Astrocyte (in vitro differentiated cells and primary cell): ENCODE results near the gene VPS13D. TPM values are rescaled to one million over a fixed set of nuclear protein-coding genes. Genes with fewer than 3 reads are reported as not detected.

ENCODE experiments used
- DNase-seq: peaks from one replicate; pipeline ENCODE4 v3.0.0-alpha.2; 2010; ENCODE audit warnings: low read depth
- FAIRE-seq: peaks from 2 replicates; lab custom pipeline; 2011; peaks lifted over from hg19 to GRCh38; lab: Jason Lieb, UNC
- H2AFZ ChIP-seq: 2 replicates; pipeline ENCODE4 v1.6.0; 2012; ENCODE audit warnings: low read depth, low read length, inconsistent platforms
- H3K27ac ChIP-seq: 2 replicates; pipeline ENCODE4 v1.5.1; 2011; ENCODE audit warnings: low read depth, low read length, inconsistent platforms
- H3K27me3 ChIP-seq: 2 replicates; pipeline ENCODE4 v1.6.0; 2011; ENCODE audit warnings: low read length, inconsistent platforms; ENCODE audit not compliant: insufficient read depth
- H3K36me3 ChIP-seq: 2 replicates; pipeline ENCODE4 v1.5.1; 2011; ENCODE audit warnings: low read length, inconsistent platforms; ENCODE audit not compliant: insufficient read depth
- H3K4me1 ChIP-seq: 2 replicates; pipeline ENCODE4 v1.5.1; 2011; ENCODE audit warnings: low read length, inconsistent platforms; ENCODE audit not compliant: insufficient read depth
- H3K4me2 ChIP-seq: 2 replicates; pipeline ENCODE4 v1.6.0; 2012; ENCODE audit warnings: low read length, inconsistent platforms
- H3K4me3 ChIP-seq: 2 replicates; pipeline ENCODE4 v1.5.1; 2011; ENCODE audit warnings: low read depth, mild to moderate bottlenecking, low read length, inconsistent platforms; ENCODE audit not compliant: insufficient read depth
- H3K79me2 ChIP-seq: 2 replicates; pipeline ENCODE4 v1.6.0; 2012; ENCODE audit warnings: mild to moderate bottlenecking, low read length, inconsistent platforms; ENCODE audit not compliant: insufficient read depth
- H3K9ac ChIP-seq: 2 replicates; pipeline ENCODE4 v1.6.0; 2012; ENCODE audit warnings: mild to moderate bottlenecking, low read length, inconsistent platforms
- H3K9me3 ChIP-seq: 2 replicates; pipeline ENCODE4 v1.5.1; 2012; ENCODE audit warnings: low read depth, mild to moderate bottlenecking, low read length, inconsistent platforms; ENCODE audit not compliant: insufficient read depth
- H4K20me1 ChIP-seq: 2 replicates; pipeline ENCODE4 v1.6.0; 2012; ENCODE audit warnings: low read length, inconsistent platforms; ENCODE audit not compliant: insufficient read depth
- H3K27ac Mint-ChIP-seq: one replicate; pipeline ENCODE4 v1.8.0; 2021; ENCODE audit warnings: mild to moderate bottlenecking, mixed read lengths; ENCODE audit not compliant: unreplicated experiment
- H3K27me3 Mint-ChIP-seq: one replicate; pipeline ENCODE4 v1.8.0; 2021; ENCODE audit warnings: low read depth, mixed read lengths; ENCODE audit not compliant: unreplicated experiment
- H3K36me3 Mint-ChIP-seq: one replicate; pipeline ENCODE4 v1.8.0; 2021; ENCODE audit warnings: low read depth, mixed read lengths; ENCODE audit not compliant: unreplicated experiment
- H3K4me1 Mint-ChIP-seq: one replicate; pipeline ENCODE4 v1.8.0; 2021; ENCODE audit warnings: low read depth, mixed read lengths; ENCODE audit not compliant: unreplicated experiment
- H3K4me3 Mint-ChIP-seq: one replicate; pipeline ENCODE4 v1.8.0; 2021; ENCODE audit warnings: mild to moderate bottlenecking, moderate library complexity, mixed read lengths; ENCODE audit not compliant: unreplicated experiment
- H3K9me3 Mint-ChIP-seq: one replicate; pipeline ENCODE4 v1.8.0; 2021; ENCODE audit warnings: mild to moderate bottlenecking, mixed read lengths; ENCODE audit not compliant: unreplicated experiment
- CTCF ChIP-seq: IDR thresholded peaks from 2 replicates; pipeline ENCODE4 v1.5.1; 2011; ENCODE audit warnings: low read depth, mild to moderate bottlenecking, inconsistent platforms, low read length, moderate library complexity; ENCODE audit not compliant: insufficient read depth
- EZH2 ChIP-seq: IDR thresholded peaks from 2 replicates; pipeline ENCODE4 v1.6.1; 2012; ENCODE audit warnings: mild to moderate bottlenecking, low read length, inconsistent platforms; ENCODE audit not compliant: insufficient read depth
- total RNA-seq: library from RNA; stranded (reverse); gene quantifications from 2 replicates; pipeline ENCODE4 v1.2.1, GENCODE V29; 2021

The VPS13D gene
- total RNA-seq, 1 donor from 2014 or later: 25.9 TPM

- Mint-ChIP-seq H3K36me3 (peaks cover 3% of the 10 kb centered on the region), H3K9me3 (no peaks in the 10 kb centered on the region), H3K27me3 (peaks cover 23% of the 10 kb centered on the region), H3K4me3 (no peak overlapping the region), H3K27ac (no peak overlapping the region), H3K4me1 (no peaks in the 10 kb centered on the region)
- Histone ChIP-seq H3K36me3 (no peaks in the 10 kb centered on the region), H3K4me3 (no peak overlapping the region), H3K9me3 (no peaks in the 10 kb centered on the region), H3K4me2 (no peak overlapping the region), H2AFZ (no peak overlapping the region), H3K79me2 (no peaks in the 10 kb centered on the region), H4K20me1 (no peaks in the 10 kb centered on the region), H3K4me1 (no peaks in the 10 kb centered on the region), H3K27ac (no peak overlapping the region), H3K9ac (no peak overlapping the region), H3K27me3 (peaks cover 6% of the 10 kb centered on the region)
- no peak for TF ChIP-seq CTCF
- no peak for TF ChIP-seq EZH2
- no peak for DNase-seq
- no peak for FAIRE-seq
Observed at GRCh38 chr1:12202577-12202976, 27.3 kb upstream of the VPS13D start.

- no peaks in the 10 kb centered on the region for H3K4me1 ChIP-seq
- H3K4me1 Mint-ChIP-seq: no peaks in the 10 kb centered on the region
- FAIRE-seq: no peak
- no peak overlapping the region for H3K4me2 ChIP-seq
- no peaks in the 10 kb centered on the region for H3K36me3 ChIP-seq
- no peaks in the 10 kb centered on the region for H3K9me3 Mint-ChIP-seq
- H3K36me3 Mint-ChIP-seq: peaks cover 3% of the 10 kb centered on the region
- H3K79me2 ChIP-seq: no peaks in the 10 kb centered on the region
- H3K27me3 Mint-ChIP-seq: peaks cover 27% of the 10 kb centered on the region
- no peak overlapping the region for H3K4me3 Mint-ChIP-seq
- peaks cover 6% of the 10 kb centered on the region for H3K27me3 ChIP-seq
- no peak overlapping the region for H3K27ac ChIP-seq
- H3K27ac Mint-ChIP-seq: no peak overlapping the region
- no peak for TF ChIP-seq EZH2
- TF ChIP-seq CTCF: no peak
- H3K9ac ChIP-seq: no peak overlapping the region
- DNase-seq: no peak
- H3K9me3 ChIP-seq: no peaks in the 10 kb centered on the region
- no peaks in the 10 kb centered on the region for H4K20me1 ChIP-seq
- H3K4me3 ChIP-seq: no peak overlapping the region
- H2AFZ ChIP-seq: no peak overlapping the region
Observed at GRCh38 chr1:12203216-12204007, 26.4 kb upstream of the VPS13D start.

- no peaks in the 10 kb centered on the region for H3K4me1 ChIP-seq
- H3K4me2 ChIP-seq: no peak overlapping the region
- no peak overlapping the region for H3K9ac ChIP-seq
- DNase-seq (no peak), FAIRE-seq (no peak)
- no peak overlapping the region for H3K27ac ChIP-seq
- Mint-ChIP-seq H3K27ac (no peak overlapping the region), H3K36me3 (peaks cover 3% of the 10 kb centered on the region), H3K4me3 (no peak overlapping the region), H3K27me3 (peaks cover 27% of the 10 kb centered on the region), H3K4me1 (no peaks in the 10 kb centered on the region), H3K9me3 (no peaks in the 10 kb centered on the region)
- no peaks in the 10 kb centered on the region for H3K36me3 ChIP-seq
- H4K20me1 ChIP-seq: no peaks in the 10 kb centered on the region
- peaks cover 6% of the 10 kb centered on the region for H3K27me3 ChIP-seq
- TF ChIP-seq EZH2 (no peak), CTCF (no peak)
- H3K79me2 ChIP-seq: no peaks in the 10 kb centered on the region
- H3K4me3 ChIP-seq: no peak overlapping the region
- no peak overlapping the region for H2AFZ ChIP-seq
- H3K9me3 ChIP-seq: no peaks in the 10 kb centered on the region
Observed at GRCh38 chr1:12204140-12204539, 25.7 kb upstream of the VPS13D start.
